Measurements from ENCODE around the gene ARF5.

The ARF5 gene

DNA sequence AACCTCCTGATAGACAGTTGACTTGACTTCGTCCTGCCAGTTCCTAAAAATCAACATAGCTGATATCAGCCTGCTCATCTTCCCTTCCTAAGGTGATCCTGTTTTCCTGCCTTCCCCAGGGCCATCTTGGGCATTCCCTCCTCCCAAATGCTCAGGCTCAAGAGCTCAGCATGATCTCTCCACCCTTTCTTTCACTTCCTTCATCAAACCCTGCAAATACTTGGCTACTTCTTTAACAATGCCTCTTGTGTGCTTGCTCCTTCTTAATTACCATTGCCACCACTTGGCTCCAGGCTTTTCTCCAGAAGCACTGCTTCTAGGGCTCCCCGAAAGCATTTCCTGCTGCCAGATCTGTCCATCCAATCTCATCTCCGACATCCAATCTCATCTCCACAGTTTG lies 12.7 kb downstream of the ARF5 start:
- no peaks in the 10 kb centered on the region for H3K79me2 ChIP-seq (ENCODE audit: low read length)
- H2AFZ ChIP-seq (ENCODE audit: low read depth, low read length) = no peak overlapping the region
- H3K4me3 ChIP-seq (ENCODE audit: low read length) = no peak overlapping the region
- H3K36me3 ChIP-seq (replicated peaks; ENCODE audit: low read depth, low read length) = no peaks in the 10 kb centered on the region
- no peak overlapping the region for H3K9ac ChIP-seq (ENCODE audit: low read length)
- no peaks in the 10 kb centered on the region for H3K4me1 ChIP-seq (ENCODE audit: low read length)
- H3K4me2 ChIP-seq (ENCODE audit: low read length) = no peak overlapping the region
- H3K27me3 ChIP-seq (ENCODE audit: low read depth, low read length) = no peaks in the 10 kb centered on the region
- H3K27ac ChIP-seq (ENCODE audit: low read length) = no peak overlapping the region
- TF ChIP-seq, protein P1, sequence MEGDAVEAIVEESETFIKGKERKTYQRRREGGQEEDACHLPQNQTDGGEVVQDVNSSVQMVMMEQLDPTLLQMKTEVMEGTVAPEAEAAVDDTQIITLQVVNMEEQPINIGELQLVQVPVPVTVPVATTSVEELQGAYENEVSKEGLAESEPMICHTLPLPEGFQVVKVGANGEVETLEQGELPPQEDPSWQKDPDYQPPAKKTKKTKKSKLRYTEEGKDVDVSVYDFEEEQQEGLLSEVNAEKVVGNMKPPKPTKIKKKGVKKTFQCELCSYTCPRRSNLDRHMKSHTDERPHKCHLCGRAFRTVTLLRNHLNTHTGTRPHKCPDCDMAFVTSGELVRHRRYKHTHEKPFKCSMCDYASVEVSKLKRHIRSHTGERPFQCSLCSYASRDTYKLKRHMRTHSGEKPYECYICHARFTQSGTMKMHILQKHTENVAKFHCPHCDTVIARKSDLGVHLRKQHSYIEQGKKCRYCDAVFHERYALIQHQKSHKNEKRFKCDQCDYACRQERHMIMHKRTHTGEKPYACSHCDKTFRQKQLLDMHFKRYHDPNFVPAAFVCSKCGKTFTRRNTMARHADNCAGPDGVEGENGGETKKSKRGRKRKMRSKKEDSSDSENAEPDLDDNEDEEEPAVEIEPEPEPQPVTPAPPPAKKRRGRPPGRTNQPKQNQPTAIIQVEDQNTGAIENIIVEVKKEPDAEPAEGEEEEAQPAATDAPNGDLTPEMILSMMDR (IDR thresholded peaks at IDR 0.05; ENCODE audit: low read depth, low read length) = no peak
- no peak for TF ChIP-seq EZH2phosphoT487 (IDR thresholded peaks at IDR 0.05; ENCODE audit: low read depth)
- H4K20me1 ChIP-seq (ENCODE audit: insufficient read depth, low read length) = no peaks in the 10 kb centered on the region
- no peaks in the 10 kb centered on the region for H3K9me3 ChIP-seq (ENCODE audit: insufficient read depth, low read length)

DNA sequence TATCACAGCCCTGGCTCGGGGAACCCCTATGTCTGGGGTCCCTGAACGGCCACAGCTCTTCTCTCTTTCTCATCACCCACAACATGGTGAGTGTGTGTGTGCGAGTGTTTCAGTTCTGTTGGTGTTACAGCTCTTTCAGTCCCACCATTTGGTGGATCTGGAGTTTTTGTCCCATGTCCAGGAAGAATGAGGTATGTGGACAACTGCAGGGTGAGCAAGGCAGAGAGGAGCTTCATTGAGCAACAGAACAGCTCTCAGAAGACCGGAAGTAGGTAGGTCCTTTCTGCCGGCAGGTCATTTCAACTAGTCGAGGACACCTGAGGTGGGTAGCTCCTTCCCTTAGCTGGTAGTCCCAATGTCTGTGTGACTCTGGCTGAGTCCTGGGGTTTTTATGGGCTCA lies 20.2 kb downstream of the ARF5 start:
- Histone ChIP-seq H3K27ac (ENCODE audit: low read length) (no peak overlapping the region), H3K4me1 (ENCODE audit: low read length) (no peaks in the 10 kb centered on the region), H3K9me3 (ENCODE audit: insufficient read depth, low read length) (no peaks in the 10 kb centered on the region), H3K36me3 (replicated peaks; ENCODE audit: low read depth, low read length) (no peaks in the 10 kb centered on the region), H3K9ac (ENCODE audit: low read length) (no peak overlapping the region), H3K4me3 (ENCODE audit: low read length) (no peak overlapping the region), H4K20me1 (ENCODE audit: insufficient read depth, low read length) (no peaks in the 10 kb centered on the region), H3K27me3 (ENCODE audit: low read depth, low read length) (no peaks in the 10 kb centered on the region), H3K79me2 (ENCODE audit: low read length) (no peaks in the 10 kb centered on the region), H2AFZ (ENCODE audit: low read depth, low read length) (no peak overlapping the region), H3K4me2 (ENCODE audit: low read length) (no peak overlapping the region)
- TF ChIP-seq, protein P1 (IDR thresholded peaks at IDR 0.05; ENCODE audit: low read depth, low read length) = no peak
- TF ChIP-seq EZH2phosphoT487 (IDR thresholded peaks at IDR 0.05; ENCODE audit: low read depth) = no peak

DNA sequence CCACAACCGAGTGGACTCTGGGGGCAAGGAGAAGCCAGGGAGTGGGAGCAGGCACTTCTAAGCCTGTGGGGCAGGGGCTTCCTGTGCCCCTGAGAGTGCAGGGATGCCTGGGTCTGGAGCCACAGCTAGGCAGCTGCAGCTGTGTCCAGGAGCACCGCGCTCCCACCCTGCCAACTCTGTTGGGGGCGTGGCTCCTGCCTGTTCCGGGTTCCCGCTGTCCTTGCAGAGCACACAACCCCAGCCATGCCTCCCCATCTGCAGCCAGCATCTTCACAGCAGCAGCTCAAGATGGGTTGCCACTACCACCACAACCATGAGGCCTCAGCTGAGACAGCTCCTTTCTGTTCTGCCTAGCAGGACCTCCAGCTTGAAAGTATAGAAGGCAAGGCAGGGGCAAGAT lies 21.1 kb downstream of the ARF5 start:
- H3K36me3 ChIP-seq (replicated peaks; ENCODE audit: low read depth, low read length) = no peaks in the 10 kb centered on the region
- no peak overlapping the region for H3K9ac ChIP-seq (ENCODE audit: low read length)
- no peaks in the 10 kb centered on the region for H3K9me3 ChIP-seq (ENCODE audit: insufficient read depth, low read length)
- no peak overlapping the region for H3K4me2 ChIP-seq (ENCODE audit: low read length)
- no peak overlapping the region for H3K27ac ChIP-seq (ENCODE audit: low read length)
- no peak for TF ChIP-seq EZH2phosphoT487 (IDR thresholded peaks at IDR 0.05; ENCODE audit: low read depth)
- TF ChIP-seq, protein P1 (IDR thresholded peaks at IDR 0.05; ENCODE audit: low read depth, low read length) = no peak
- no peaks in the 10 kb centered on the region for H3K27me3 ChIP-seq (ENCODE audit: low read depth, low read length)
- no peaks in the 10 kb centered on the region for H4K20me1 ChIP-seq (ENCODE audit: insufficient read depth, low read length)
- no peaks in the 10 kb centered on the region for H3K4me1 ChIP-seq (ENCODE audit: low read length)
- H3K4me3 ChIP-seq (ENCODE audit: low read length) = no peak overlapping the region
- no peak overlapping the region for H2AFZ ChIP-seq (ENCODE audit: low read depth, low read length)
- H3K79me2 ChIP-seq (ENCODE audit: low read length) = no peaks in the 10 kb centered on the region

DNA sequence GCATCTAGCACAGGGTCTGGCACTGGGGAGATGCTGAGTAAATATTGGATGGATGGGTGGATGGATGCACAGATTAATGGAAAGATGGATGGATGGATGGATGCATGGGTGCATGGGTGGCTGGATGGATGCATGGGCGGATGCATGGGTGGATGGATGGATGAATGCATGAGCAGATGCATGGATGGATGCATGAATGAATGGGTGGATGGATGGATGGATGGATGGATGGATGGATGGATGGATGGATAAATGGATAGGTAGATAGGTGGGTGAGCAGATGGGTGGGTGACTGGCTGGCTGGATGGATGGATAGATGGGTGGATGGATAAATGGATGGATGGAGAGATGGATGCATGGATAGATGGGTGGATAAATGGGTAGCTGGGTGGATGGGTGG lies 24.1 kb downstream of the ARF5 start:
- TF ChIP-seq, protein P1 (IDR thresholded peaks at IDR 0.05; ENCODE audit: low read depth, low read length) = no peak
- no peak for TF ChIP-seq EZH2phosphoT487 (IDR thresholded peaks at IDR 0.05; ENCODE audit: low read depth)
- Histone ChIP-seq H3K9ac (ENCODE audit: low read length) (no peak overlapping the region), H3K9me3 (ENCODE audit: insufficient read depth, low read length) (no peaks in the 10 kb centered on the region), H3K4me3 (ENCODE audit: low read length) (no peak overlapping the region), H3K4me1 (ENCODE audit: low read length) (no peaks in the 10 kb centered on the region), H3K27ac (ENCODE audit: low read length) (no peak overlapping the region), H4K20me1 (ENCODE audit: insufficient read depth, low read length) (no peaks in the 10 kb centered on the region), H2AFZ (ENCODE audit: low read depth, low read length) (no peak overlapping the region), H3K36me3 (replicated peaks; ENCODE audit: low read depth, low read length) (no peaks in the 10 kb centered on the region), H3K4me2 (ENCODE audit: low read length) (no peak overlapping the region), H3K79me2 (ENCODE audit: low read length) (no peaks in the 10 kb centered on the region), H3K27me3 (ENCODE audit: low read depth, low read length) (peaks cover 25% of the 10 kb centered on the region)
